Naive thymus-derived CD4-positive, alpha-beta T cell (primary cell): Measurements from ENCODE around the gene MYO10. TPM values are rescaled to one million over a fixed set of nuclear protein-coding genes. Genes with fewer than 3 reads are reported as not detected.

Experiments used
- ATAC-seq: fragments of 150-1000 bp; cut with Tn5 transposase; 2 replicates; pipeline ENCODE4 v1.10.0; 2021; ENCODE audit warnings: mild to moderate bottlenecking, moderate library complexity
- CTCF ChIA-PET: fragments of 350-600 bp; sonication (Branson Sonifier 250); formaldehyde crosslinking; loops from one replicate; lab custom pipeline; 2021; ENCODE audit warnings: antibody characterized with exemption; lab: Charles Lee
- POLR2A ChIA-PET: fragments of 350-600 bp; sonication (Branson Sonifier 250); formaldehyde crosslinking; loops from one replicate; lab custom pipeline; 2021; ENCODE audit warnings: antibody characterized with exemption, inconsistent platforms; lab: Charles Lee
- DNase-seq, 9 donors: peaks; one replicate each; pipeline versions ENCODE4 v3.0.0 to v3.0.0-alpha.2; 2020 to 2022; ENCODE audit warnings: mixed read lengths in 1 of 9
- H3K27ac ChIP-seq: one replicate; pipeline ENCODE4 v1.7.0; 2013; ENCODE audit warnings: mild to moderate bottlenecking, low read depth, low read length, moderate library complexity
- H3K27me3 ChIP-seq, 2 donors: one replicate each; pipeline ENCODE4 v1.7.0; 2013; ENCODE audit warnings: low read length in 2 of 2, mild to moderate bottlenecking in 2 of 2, moderate library complexity in 2 of 2; ENCODE audit not compliant: control insufficient read depth in 2 of 2, insufficient read depth in 2 of 2
- H3K36me3 ChIP-seq, 3 experiments: 1 replicate in 2 of 3; 2 replicates in 1 of 3; pipeline ENCODE4 v1.7.0; 2013; ENCODE audit warnings: low read length in 3 of 3, mild to moderate bottlenecking in 3 of 3, moderate library complexity in 1 of 3; ENCODE audit not compliant: insufficient read depth in 3 of 3, control insufficient read depth in 2 of 3
- H3K4me1 ChIP-seq, 2 donors: one replicate each; pipeline ENCODE4 v1.7.0; 2013; ENCODE audit warnings: low read length in 2 of 2, mild to moderate bottlenecking in 2 of 2, moderate library complexity in 1 of 2; ENCODE audit not compliant: control insufficient read depth in 2 of 2, insufficient read depth in 2 of 2
- H3K4me3 ChIP-seq: 2 replicates; pipeline ENCODE4 v1.7.0; 2013; ENCODE audit warnings: mild to moderate bottlenecking, low read length
- H3K9me3 ChIP-seq, 3 experiments: 1 replicate in 2 of 3; 2 replicates in 1 of 3; pipeline ENCODE4 v1.7.0; 2013; ENCODE audit warnings: low read length in 3 of 3; ENCODE audit not compliant: control insufficient read depth in 2 of 3
- H3K27ac Mint-ChIP-seq, 9 donors: one replicate each; pipeline ENCODE4 v1.8.0; 2020 to 2022; ENCODE audit warnings: mixed read lengths in 9 of 9, mild to moderate bottlenecking in 8 of 9, moderate library complexity in 5 of 9, inconsistent platforms in 2 of 9
- H3K27me3 Mint-ChIP-seq, 5 donors: one replicate each; pipeline ENCODE4 v1.8.0; 2021 to 2022; ENCODE audit warnings: mixed read lengths in 5 of 5, mild to moderate bottlenecking in 1 of 5
- H3K36me3 Mint-ChIP-seq, 5 donors: one replicate each; pipeline ENCODE4 v1.8.0; 2020 to 2022; ENCODE audit warnings: mixed read lengths in 5 of 5, mild to moderate bottlenecking in 3 of 5, inconsistent platforms in 1 of 5
- H3K4me1 Mint-ChIP-seq, 7 donors: one replicate each; pipeline ENCODE4 v1.8.0; 2020 to 2022; ENCODE audit warnings: mixed read lengths in 7 of 7, mild to moderate bottlenecking in 3 of 7, inconsistent platforms in 1 of 7
- H3K4me3 Mint-ChIP-seq, 10 donors: one replicate each; pipeline ENCODE4 v1.8.0; 2020 to 2022; ENCODE audit warnings: mild to moderate bottlenecking in 10 of 10, mixed read lengths in 10 of 10, moderate library complexity in 6 of 10, inconsistent platforms in 2 of 10
- H3K9me3 Mint-ChIP-seq, 11 donors: one replicate each; pipeline ENCODE4 v1.8.0; 2020 to 2022; ENCODE audit warnings: mixed read lengths in 11 of 11, mild to moderate bottlenecking in 4 of 11, inconsistent platforms in 1 of 11, moderate library complexity in 1 of 11
- intact Hi-C, 2 donors: fragments of 100-400 bp; cut with micrococcal nuclease; formaldehyde crosslinking; loops; one replicate each; pipeline ENCODE4 v1.15.1; 2023
- polyA plus RNA-seq, 2 donors: library from polyadenylated mRNA; unstranded; fragments of 300-500 nt; fragmentation: Illumina TruSeq; gene quantifications; one replicate each; pipeline ENCODE4 v1.2.3, GENCODE V29; 2021
- total RNA-seq, 6 experiments: library from RNA in 5 of 6; stranded (reverse) in 5 of 6; gene quantifications; 1 replicate in 5 of 6; 2 replicates in 1 of 6; pipeline ENCODE4 v1.2.3 and lab custom pipeline; 2021 to 2026

Gene MYO10
- total and polyA plus RNA-seq, 7 experiments from 2014 or later, result 0.02 to 1.0 TPM; not detected in 5

DNA sequence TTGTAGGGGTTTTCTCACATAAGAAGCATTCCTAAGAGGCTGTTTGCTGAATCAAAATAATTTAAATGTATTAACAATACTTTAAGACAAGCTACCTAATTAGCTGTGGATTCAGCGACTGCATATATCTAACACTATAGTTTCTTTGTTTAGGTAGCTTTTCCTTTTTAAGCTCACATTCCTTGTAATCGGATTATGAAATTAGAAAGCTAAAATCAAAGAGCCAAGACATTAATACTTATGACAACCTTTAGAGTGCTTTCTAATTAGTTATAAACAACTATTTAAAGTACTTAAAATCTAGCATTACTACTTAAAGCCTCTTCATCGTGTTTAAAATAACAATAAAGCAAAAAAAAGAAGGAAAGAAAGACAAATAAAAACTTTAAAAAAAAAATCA lies 182.0 kb downstream of the MYO10 start:
- H3K27me3 Mint-ChIP-seq, result no peaks in the 10 kb centered on the region
- Histone ChIP-seq H3K9me3 (no peaks in the 10 kb centered on the region), H3K4me1 (no peaks in the 10 kb centered on the region), H3K4me3 (no peak overlapping the region), H3K36me3 (no peaks in the 10 kb centered on the region), H3K27ac (no peak overlapping the region), H3K27me3 (no peaks in the 10 kb centered on the region)
- H3K4me3 Mint-ChIP-seq, result no peak overlapping the region
- peaks cover 0 to 9% (median under 1%) of the 10 kb centered on the region in 7 donors for H3K4me1 Mint-ChIP-seq
- H3K36me3 Mint-ChIP-seq, result no peaks in the 10 kb centered on the region
- POLR2A ChIA-PET, result no interaction called here
- intact Hi-C loops, result no loop called here
- no peak overlapping the region for H3K27ac Mint-ChIP-seq
- DNase-seq, result no peak
- ATAC-seq, result no peak
- no peaks in the 10 kb centered on the region for H3K9me3 Mint-ChIP-seq
- CTCF ChIA-PET, result no interaction called here

DNA sequence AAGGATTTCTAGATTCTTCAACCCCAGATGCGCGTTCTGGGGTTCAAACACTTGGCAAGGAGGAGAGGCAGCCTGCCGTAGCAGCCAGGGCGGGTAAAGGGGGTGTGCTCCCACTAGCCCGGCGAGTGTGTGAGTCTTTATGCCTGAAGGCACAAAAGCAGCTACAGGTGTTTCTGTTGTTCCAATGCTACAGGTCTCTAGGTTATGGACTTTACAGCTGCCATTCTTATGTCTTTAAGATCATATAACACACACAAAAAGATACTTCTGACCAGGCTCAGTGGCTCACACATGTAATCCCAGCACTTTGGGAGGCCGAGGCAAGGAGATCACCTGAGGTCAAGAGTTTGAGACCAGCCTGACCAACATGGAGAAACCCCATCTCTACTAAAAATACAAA lies 185.6 kb downstream of the MYO10 start:
- H3K9me3 ChIP-seq, result no peaks in the 10 kb centered on the region
- no peaks in the 10 kb centered on the region for H3K4me1 Mint-ChIP-seq
- H3K36me3 ChIP-seq, result no peaks in the 10 kb centered on the region
- intact Hi-C loops, result no loop called here
- no peak overlapping the region for H3K4me3 Mint-ChIP-seq
- H3K27ac ChIP-seq, result no peak overlapping the region
- H3K27ac Mint-ChIP-seq, result no peak overlapping the region
- no peak overlapping the region for H3K4me3 ChIP-seq
- POLR2A ChIA-PET, result no interaction called here
- DNase-seq (no peak), ATAC-seq (no peak)
- H3K27me3 ChIP-seq, result no peaks in the 10 kb centered on the region
- H3K9me3 Mint-ChIP-seq, result peaks cover 0 to 1% (median 0%) of the 10 kb centered on the region in 11 donors
- no peaks in the 10 kb centered on the region for H3K4me1 ChIP-seq
- no peaks in the 10 kb centered on the region for H3K36me3 Mint-ChIP-seq
- H3K27me3 Mint-ChIP-seq, result no peaks in the 10 kb centered on the region
- CTCF ChIA-PET, result no interaction called here

- intact Hi-C loops, result no loop called here
- DNase-seq, result no peak
- Mint-ChIP-seq H3K9me3 (peaks cover 0 to 1% (median 0%) of the 10 kb centered on the region in 11 donors), H3K4me3 (no peak overlapping the region), H3K27me3 (no peaks in the 10 kb centered on the region), H3K4me1 (no peaks in the 10 kb centered on the region), H3K27ac (no peak overlapping the region), H3K36me3 (no peaks in the 10 kb centered on the region)
- H3K9me3 ChIP-seq, result no peaks in the 10 kb centered on the region
- H3K36me3 ChIP-seq, result no peaks in the 10 kb centered on the region
- no peak overlapping the region for H3K4me3 ChIP-seq
- ChIA-PET CTCF (no interaction called here), POLR2A (no interaction called here)
- H3K27me3 ChIP-seq, result no peaks in the 10 kb centered on the region
- no peak for ATAC-seq
- no peaks in the 10 kb centered on the region for H3K4me1 ChIP-seq
- H3K27ac ChIP-seq, result no peak overlapping the region
These were observed 186.5 kb downstream of the MYO10 start for GRCh38 chr5:16749626-16750025.

- CTCF ChIA-PET, result no interaction called here
- Histone ChIP-seq H3K4me3 (no peak overlapping the region), H3K36me3 (no peaks in the 10 kb centered on the region), H3K27me3 (no peaks in the 10 kb centered on the region), H3K9me3 (no peaks in the 10 kb centered on the region), H3K27ac (no peak overlapping the region), H3K4me1 (no peaks in the 10 kb centered on the region)
- intact Hi-C loops, result no loop called here
- Mint-ChIP-seq H3K36me3 (no peaks in the 10 kb centered on the region), H3K27ac (no peak overlapping the region), H3K4me3 (no peak overlapping the region), H3K9me3 (peaks cover 0 to 1% (median 0%) of the 10 kb centered on the region in 11 donors), H3K27me3 (peaks cover 4 to 23% (median 6%) of the 10 kb centered on the region in 5 donors), H3K4me1 (no peaks in the 10 kb centered on the region)
- POLR2A ChIA-PET, result no interaction called here
- no peak for ATAC-seq
- DNase-seq, result no peak
These were observed 191.8 kb downstream of the MYO10 start for GRCh38 chr5:16744164-16744880.

DNA sequence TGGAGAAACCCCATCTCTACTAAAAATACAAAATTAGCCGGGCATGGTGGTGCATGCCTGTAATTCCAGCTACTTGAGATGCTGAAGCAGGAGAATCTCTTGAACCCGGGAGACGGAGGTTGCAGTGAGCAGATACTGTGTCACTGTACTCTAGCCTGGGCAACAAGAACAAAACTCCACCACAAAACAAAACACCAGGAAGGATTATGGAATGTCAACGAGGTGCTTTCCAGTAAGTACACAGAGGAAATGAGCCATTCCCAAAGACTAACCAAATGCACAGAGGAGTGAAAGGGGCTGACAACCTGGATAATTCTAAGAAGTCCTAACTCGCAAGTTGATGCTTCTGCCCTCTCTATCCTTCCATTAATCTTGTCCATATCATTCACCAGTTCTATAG lies 193.2 kb downstream of the MYO10 start:
- intact Hi-C loops, result no loop called here
- Histone ChIP-seq H3K27me3 (peaks cover 0 to 1% of the 10 kb centered on the region in 2 donors), H3K36me3 (no peaks in the 10 kb centered on the region), H3K4me1 (no peaks in the 10 kb centered on the region), H3K9me3 (no peaks in the 10 kb centered on the region), H3K27ac (no peak overlapping the region), H3K4me3 (no peak overlapping the region)
- ChIA-PET POLR2A (no interaction called here), CTCF (no interaction called here)
- no peaks in the 10 kb centered on the region for H3K36me3 Mint-ChIP-seq
- no peak overlapping the region for H3K27ac Mint-ChIP-seq
- H3K27me3 Mint-ChIP-seq, result peaks cover 5 to 35% (median 6%) of the 10 kb centered on the region in 5 donors
- no peak overlapping the region for H3K4me3 Mint-ChIP-seq
- H3K9me3 Mint-ChIP-seq, result no peaks in the 10 kb centered on the region
- ATAC-seq (no peak), DNase-seq (no peak)
- no peaks in the 10 kb centered on the region for H3K4me1 Mint-ChIP-seq

DNA sequence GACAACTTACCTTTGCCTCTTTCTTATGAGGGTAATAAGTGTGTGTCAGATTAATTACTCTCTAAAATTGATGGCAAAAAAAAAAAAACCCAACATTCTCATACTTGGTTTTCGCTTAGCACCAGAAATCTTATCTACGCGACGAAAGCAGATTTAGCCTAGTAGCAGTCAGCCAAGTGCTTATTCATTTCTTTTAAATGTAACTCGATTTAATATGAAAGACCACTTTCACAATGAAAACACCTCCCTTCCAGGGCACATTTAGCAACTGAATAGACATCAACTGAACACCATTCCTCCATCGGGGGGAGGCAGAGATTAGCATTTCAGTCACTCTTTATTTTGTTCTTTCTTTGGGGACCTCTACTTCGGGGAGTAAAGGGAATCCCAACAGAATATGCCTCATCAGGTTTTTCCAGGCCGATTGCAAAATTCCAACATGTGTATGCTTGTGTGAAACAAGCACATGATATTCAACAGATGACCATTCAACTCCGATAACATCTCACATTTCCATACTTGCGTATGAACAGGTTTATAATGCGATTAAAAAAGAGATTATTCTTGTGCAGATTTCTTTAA lies 195.2 kb downstream of the MYO10 start:
- no peak overlapping the region for H3K27ac Mint-ChIP-seq
- Histone ChIP-seq H3K27me3 (peaks cover 0 to 2% of the 10 kb centered on the region in 2 donors), H3K27ac (no peak overlapping the region), H3K9me3 (no peaks in the 10 kb centered on the region), H3K36me3 (no peaks in the 10 kb centered on the region), H3K4me1 (no peaks in the 10 kb centered on the region), H3K4me3 (no peak overlapping the region)
- H3K9me3 Mint-ChIP-seq, result no peaks in the 10 kb centered on the region
- CTCF ChIA-PET, result no interaction called here
- no peak overlapping the region for H3K4me3 Mint-ChIP-seq
- H3K4me1 Mint-ChIP-seq, result no peaks in the 10 kb centered on the region
- no peaks in the 10 kb centered on the region for H3K36me3 Mint-ChIP-seq
- ATAC-seq, result no peak
- H3K27me3 Mint-ChIP-seq, result peaks cover 5 to 42% (median 13%) of the 10 kb centered on the region in 5 donors
- intact Hi-C loops, result no loop called here
- POLR2A ChIA-PET, result no interaction called here
- DNase-seq, result no peak
